Inflammatory macrophage treated with lipopolysaccharide for 1 hour (primary cell): Measurements from ENCODE around the gene TEAD3.

ENCODE experiments used
- DNase-seq, 2 donors: peaks; one replicate each; pipeline ENCODE4 v3.0.0-alpha.2; 2020 to 2022

The TEAD3 gene

DNA sequence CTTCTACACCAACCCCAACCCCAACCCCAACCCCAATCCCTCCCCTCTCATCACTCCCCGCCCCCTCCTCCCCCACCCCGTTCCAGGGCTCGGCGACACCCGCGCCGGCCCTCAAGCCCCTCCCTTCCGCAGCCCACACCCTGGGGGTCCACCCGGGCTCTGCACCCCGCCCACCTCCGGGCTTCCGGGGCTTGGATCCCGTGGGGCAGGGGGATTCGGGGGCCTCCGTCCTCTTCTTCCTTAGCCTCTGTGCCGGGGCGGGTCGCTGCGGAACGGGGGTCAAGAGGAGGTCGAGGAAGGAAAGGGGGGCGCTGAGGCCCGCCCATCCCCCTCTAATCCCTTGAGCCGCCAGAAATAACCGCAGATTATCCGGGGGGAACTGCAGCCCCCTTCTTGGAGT is 15.1 kb upstream of the TEAD3 start:
- DNase-seq: no peak

DNA sequence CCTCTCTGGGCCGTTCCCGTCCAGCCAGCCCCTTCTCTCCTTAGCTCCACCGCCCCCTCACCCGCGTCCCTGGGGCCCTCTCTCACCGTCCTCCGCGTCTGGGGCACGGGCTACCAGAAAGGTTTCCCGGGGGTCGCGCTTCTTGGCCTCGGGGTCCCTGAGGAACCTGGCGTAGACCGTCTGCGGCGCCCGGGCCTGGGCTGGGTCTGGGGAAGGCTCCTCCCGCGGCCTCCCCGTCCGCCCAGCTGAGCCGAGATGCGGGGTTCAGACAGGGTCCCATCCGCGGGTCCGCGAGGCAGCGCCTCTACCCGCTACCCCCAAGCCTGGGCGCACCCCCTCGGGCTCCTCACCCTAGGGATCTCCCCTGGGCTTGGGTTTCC is 14.7 kb upstream of the TEAD3 start:
- no peak for DNase-seq

DNA sequence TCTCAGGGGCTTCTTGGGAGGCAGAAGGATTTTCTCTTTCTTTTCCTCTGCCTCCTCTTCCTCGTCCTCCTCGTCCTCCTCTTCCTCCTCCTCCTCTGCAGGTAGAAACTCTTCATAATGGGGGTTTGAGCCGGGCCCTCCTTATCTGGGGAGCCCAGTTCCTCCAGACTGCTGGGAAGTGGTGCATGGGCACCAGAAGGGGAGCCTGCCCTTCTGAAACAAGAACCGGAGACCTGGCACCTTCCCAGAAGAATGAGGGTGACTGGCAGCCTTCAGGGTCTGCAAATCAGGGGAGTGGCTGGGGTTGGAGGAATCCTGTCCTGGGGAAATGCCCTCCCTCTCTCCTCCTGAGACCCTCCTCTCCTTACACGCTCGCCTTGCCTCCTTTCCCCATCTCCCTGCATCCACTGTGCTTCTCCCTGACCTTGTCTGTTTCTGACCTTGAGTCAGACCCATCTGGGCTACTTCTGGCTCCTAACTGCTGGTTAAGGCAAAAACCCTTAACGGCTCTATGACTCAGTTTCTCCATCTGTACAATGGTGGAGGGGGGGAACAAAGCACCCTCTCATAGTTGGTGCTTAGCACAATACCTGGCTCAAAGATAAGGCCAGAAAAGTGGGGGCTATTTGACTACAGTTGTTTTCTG is 14.2 kb upstream of the TEAD3 start:
- DNase-seq: no peak

DNA sequence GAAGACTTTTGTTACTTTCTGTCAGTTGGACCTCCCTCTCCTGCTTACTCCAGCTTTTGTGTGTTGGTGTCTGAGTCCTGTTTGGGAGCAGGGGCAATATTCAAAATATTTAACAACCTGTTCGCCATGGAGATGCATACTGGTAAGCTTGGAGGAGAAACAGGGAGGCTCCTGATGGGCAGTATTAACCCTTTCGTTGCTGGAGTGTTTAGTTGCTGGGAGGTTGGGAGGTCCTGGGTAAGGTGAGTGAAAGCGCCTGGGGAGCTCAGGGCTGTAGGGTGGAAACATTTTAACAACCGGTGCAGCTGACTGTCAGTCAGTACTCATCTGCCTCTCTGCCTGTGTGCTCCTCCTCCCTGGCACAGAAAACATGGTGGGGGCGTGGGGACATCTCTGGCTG is 11.7 kb upstream of the TEAD3 start:
- no peak for DNase-seq

DNA sequence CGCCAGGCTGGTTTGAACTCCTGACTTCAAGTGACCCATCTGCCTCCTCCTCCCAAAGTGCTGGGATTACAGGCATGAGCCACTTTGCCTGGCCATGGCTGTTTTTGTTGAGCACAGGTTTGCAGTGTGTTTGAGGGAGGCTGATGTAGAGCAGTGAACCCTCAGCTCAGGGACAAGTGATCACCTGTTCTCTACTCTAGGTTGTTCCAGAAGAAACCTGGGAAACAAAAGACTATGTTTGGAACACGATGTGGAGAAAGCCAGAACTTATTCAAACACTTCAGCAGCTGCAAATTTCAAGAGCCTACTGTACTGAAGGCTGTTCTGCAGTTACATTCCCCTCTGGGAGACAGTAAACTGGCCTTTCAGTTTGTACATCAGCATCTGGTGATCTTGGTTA is 11.1 kb upstream of the TEAD3 start:
- no peak for DNase-seq

DNA sequence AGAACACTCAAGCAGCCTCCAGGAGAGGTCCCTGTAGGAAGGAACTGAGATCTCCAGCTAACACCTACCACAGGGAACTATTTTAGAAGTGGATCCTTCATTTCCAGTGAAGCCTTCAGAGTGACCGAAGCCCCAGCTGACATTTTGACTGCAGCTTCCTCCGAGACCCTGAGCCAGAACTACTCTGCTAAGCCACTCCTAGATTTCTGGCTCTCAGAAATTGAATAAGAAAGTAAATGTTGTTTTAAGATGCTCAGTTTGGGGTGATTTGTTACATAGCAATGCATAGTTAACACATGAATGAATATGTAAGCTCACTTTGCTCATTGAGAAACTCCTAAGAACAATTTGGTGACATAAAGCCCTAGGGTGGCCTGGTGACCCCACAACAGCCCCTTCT is 10.3 kb upstream of the TEAD3 start:
- no peak for DNase-seq

DNA sequence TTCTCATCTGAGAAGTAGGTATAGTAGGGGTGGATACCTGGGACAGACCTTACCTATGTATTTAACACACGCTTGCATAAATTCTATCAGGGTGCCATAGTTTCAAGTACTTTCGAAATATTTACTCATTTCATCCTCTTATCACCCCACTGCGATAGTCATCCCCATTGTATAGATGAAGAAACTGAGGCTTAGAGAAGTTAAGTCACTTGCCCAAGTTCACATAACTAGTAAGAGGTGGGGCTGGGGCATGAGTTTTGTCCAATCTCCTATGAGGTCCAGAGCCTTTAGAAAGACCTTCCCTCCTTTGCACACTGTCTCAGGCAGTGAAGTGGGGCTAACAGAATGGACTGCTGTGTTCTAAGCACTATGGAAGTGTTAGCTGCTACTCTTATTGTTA is 9.7 kb upstream of the TEAD3 start:
- DNase-seq: no peak

DNA sequence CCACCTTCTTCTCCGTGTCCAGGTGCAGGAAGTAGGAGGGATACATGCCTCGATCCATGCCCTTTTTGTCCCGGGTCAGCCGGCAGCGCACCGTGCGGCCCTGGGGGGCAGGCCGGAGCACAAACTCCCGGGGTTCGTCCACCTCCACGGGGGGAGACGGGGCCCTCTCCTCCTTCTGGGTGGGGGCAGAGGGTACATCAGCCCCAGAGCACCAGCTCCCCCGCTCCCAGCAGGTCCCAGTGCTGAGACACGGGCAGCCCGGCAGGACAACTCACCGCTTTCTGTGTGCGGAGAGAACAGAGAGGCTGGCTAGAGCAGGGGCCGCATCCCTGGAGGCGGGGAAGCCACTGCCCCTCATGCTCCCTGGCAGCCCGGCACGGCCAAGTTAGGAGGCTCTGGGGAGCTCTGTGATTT is 9.1 kb upstream of the TEAD3 start:
- DNase-seq: no peak

DNA sequence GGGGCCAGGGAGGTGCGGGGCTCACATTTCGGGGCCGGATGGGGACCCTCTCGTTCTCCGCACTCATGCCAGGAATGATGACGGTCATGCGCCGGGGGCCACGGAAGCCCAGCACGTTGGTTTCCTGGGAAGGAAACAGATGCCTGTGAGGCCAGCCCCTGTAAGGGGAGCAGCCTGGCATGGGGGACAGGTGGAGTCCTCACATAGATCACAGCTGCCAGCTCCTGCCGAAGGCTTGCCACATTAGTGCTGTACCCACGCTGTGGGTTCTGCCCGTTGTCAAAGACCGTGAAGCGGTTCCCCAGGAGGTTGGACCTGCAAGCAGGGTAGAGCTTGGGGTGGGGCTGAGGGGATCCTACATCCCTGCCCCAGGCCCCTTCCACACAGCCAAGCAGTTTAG is 6.7 kb upstream of the TEAD3 start:
- no peak for DNase-seq

DNA sequence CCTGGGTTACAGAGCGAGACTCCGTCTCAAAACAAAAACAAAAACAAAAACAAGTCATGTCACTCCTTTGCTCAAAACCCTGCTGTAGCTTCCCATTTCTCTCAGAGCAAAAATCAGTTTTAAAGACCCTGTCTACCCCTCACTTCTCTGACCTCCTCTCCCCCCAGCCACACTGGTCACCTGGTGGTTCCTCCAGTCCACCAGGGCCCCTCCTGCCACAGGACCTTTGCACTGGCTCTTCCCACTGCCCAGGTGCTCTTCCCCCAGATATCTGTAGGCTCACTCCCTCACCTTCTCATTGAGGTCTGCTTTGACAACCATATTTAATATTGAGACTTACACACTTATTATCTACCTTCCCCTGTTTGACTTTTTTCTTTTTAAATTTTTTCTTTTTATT is 4.9 kb upstream of the TEAD3 start:
- no peak for DNase-seq

DNA sequence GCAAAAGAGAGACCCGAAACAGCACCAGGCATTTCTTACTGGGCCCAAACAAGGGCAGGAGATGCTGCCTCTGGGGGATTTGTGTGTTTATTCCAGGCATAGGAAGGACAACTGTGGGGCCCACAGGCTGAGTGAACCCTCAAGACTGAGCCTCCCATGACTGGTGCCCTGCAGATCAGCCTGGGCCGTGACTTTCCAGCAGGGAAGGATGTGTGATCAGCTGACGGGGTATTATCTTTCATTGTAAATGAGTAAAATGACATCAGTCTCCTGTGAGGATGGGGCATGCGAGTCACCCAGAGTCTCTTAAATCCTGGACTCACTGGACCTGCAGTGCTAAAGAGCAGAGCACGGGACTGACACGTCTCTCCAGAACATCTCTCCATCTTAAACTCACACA is 3.9 kb upstream of the TEAD3 start:
- DNase-seq: peak in 1 of 2 donors; percentile 31

DNA sequence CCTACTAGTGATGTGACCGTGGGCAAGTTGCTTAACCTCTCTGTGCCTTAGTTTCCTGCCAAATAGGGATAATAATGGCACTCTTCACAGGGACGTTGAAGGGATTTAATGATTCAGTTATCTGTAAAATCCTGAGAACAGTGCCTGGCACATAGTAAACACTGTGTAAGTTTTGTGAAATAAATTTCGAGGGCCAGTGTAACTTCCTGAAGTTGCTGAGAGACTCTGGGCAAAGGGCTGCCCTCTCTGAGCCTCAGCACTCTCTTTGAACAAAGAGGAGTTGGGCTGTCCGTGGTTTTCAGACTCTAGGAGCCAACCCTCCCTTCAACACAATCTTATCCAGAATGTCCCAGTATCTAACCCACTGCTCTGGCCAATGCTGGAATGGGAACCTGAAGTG is 2.5 kb upstream of the TEAD3 start:
- DNase-seq: no peak

DNA sequence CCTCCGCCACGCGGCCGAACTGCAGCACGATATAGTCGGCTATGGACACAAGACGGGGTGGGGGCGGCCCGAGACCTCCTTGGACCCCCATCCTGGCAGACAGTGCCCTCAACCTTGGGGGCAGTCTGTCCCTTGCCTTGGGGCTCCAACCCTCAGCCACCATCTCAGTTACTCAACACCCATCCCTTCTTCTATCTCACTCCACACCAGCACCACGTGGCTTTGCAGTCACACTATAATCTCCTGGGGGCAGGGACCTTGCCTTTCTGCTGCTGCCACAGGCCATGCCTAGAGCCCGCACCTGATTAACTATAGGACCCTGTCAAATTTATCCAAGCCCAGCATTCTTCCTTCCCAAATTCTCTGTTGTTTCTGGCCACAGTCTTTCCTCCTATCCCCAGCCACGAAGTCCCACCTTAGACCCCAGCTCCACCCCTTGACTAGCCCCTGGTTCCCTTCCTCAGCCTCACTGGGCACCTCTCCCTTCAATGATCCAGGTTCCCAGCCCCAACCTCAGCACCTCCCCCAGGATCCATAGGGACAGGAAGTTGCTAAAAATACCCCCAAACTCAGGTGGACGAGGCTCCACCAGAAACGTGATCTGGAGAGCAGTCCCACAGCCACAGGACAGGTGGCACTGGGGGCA is 1.7 kb upstream of the TEAD3 start:
- no peak for DNase-seq

DNA sequence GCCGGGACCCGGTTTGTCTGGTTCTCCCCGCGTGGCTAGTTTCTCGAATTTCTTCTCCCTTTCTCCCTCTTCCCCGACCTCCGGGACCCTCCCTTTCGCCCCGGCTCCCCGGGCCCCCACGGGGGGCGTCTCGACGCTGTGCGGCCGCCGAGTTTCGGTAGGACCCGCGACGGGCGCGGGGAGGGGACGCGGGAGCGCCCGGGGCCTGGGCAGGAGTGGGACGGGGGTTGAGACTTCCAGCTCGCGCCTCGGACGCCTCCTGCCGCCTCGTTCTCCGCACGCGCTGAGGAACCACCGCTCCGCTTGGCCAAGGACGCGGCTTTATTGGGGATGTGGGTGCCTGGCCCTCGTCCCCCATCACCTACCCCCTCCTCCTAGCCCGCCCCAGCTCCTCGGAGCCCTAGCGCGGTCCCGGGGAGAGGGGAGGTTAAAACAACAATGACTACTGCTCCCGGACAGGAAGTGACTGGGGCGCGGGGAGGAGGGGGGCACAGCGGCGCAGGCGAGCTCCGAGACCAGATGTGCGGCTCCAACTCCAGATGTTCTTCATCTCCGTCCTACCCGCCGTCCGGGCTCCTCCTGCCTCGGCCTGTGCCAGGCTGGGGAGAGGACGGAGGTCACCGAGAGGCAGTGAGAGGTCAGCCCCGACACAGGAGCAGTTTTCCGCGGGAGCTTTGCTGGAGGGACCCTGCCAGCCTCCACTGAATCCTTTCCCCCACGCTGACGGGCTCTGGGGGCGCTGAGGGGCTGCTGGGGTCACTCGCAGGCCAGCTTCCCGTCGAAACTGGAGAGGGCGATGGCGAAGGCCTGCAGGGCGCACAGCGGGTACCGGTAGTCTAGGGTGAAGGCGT is 917 bp upstream of the TEAD3 start:
- peak in 1 of 2 donors; percentile 11 for DNase-seq

DNA sequence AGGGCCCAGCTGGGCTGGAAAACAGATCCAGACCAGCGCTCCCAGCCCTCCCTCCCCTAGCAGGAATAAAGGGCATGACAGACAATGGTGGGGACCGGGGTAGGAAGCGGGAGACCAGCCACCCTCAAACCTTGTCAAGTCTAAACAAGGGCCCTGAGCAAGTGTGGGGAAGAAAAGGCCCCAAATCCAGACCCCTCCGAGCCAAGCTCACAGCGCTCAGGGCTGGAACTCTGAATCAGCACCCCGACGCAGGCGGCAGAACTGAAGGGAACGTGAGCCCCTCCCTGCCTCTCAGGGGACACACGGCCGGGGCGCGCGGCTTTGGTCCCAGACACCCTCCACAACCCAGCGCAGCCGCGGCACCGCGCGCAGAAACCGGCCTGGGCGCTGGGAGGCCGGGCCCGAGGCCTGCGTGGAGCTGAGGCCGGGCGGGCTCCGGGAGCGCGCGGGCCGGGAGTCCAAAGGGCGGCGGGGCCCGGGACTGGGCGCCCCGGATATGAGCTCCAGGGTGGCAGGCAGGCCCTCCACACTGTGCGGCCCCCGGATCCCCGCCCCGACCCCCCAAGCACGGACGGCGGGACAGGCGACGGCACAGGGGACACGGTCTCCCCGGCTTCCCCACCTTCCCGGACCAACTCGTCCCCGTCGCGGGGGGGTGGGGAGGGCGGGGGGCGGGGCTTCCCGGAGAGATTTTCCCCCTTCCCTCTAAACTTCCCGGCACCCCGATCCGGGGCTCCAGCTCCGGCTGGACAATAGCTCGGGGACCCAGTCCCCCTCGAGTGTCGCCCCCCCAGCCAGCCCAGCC is 641 bp downstream of the TEAD3 start:
- DNase-seq: no peak

DNA sequence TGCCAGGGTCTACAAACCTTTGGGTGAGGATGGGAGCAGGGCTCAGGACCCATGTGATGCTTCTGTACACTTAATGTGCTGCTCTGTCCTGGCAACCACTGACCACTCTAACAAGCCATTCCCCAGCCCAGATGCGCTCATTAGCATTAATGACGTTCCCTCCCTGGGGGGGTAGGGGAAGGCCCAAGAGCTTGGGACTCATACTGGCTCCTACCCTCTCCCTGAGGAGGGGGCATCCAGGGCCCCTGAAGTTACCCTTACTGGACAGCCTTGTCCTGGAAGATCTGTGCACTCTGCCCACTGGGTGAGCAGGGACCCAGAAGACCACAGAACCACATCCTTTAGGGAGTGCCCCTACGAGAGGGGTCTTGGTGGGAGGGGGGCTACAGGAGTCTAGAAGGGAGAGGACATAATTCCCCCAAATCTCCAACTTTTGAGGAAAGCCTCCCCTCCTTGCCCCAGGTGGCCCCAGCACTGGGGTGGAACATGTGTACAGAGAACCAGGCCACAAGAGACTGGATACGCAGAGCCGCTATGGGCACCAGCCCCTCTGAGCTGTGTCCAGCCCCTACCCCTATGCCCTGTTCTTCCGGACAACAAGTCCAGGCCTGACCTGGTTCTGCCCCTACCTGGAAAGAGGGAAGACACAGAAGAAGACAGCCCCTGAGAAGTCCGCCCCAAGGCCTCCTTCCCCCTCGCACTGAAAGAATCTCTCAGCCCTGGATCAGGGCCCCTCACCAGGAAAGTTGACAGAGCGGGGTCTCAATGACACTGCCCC is 1.4 kb downstream of the TEAD3 start:
- no peak for DNase-seq

DNA sequence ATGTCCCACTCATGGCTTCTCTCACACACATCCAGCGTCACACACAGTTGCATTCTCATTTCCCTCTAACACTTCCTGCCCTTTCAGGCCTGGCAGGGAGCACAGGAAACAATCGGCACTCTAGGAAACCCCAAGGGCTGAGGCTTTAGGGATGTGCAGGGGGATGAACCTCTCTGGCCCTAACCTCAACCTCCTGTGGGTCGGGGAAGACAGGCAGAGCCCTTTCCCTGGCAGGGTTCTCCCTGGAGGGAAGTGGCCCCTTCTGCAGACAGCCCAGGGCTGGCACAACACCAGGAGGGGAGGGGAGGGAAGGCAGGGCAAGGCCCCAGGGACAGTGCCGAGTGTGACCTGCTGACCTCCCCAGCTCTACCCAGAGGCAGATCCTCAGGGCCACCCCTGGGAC is 2.7 kb downstream of the TEAD3 start:
- DNase-seq: peak; percentile 76 to 79

DNA sequence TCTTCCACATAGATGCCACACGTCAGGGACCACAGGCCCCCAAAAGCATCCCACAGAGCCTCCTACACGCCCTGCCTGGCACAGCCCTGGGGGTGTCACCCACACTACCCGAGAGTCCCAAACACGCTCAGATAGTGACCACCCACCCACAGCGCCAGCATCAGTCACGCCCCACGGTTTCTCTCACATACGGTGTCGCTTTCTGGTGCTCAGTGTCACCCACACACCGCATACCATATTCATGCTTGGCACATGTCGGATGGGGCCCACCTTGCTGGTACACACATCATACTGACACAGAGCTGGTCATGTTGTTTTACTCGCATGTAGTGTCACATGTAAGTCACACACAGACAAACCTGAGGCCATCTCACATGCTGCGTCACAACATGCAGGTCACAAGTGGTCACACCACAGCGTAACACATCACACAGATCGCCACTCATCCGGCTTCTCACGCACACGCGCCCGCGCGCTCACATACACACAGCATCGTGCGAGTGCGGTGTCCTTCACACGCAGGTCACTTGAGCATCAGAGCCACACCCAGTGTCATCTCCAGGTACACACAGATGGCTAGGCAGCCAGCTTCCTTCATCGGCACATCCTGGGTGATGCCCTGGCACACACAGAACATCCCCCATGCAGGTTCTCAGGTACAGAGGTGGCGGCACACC is 3.4 kb downstream of the TEAD3 start:
- no peak for DNase-seq

DNA sequence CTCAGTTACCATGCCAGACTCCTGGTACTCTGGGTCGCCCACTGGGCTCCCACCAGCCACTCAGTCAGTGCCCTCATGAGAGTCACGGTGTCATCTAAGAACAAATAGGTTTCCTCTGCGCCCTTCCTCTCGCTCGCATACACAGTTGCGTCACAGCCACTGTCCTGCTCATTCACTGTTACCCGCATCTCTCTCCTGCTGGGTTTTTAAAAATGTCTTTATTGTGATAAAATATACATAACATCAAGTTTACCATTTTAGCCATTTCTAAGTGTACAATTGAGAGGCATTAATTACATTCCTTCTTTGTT is 4.0 kb downstream of the TEAD3 start:
- DNase-seq: peak; percentile 16 to 39

DNA sequence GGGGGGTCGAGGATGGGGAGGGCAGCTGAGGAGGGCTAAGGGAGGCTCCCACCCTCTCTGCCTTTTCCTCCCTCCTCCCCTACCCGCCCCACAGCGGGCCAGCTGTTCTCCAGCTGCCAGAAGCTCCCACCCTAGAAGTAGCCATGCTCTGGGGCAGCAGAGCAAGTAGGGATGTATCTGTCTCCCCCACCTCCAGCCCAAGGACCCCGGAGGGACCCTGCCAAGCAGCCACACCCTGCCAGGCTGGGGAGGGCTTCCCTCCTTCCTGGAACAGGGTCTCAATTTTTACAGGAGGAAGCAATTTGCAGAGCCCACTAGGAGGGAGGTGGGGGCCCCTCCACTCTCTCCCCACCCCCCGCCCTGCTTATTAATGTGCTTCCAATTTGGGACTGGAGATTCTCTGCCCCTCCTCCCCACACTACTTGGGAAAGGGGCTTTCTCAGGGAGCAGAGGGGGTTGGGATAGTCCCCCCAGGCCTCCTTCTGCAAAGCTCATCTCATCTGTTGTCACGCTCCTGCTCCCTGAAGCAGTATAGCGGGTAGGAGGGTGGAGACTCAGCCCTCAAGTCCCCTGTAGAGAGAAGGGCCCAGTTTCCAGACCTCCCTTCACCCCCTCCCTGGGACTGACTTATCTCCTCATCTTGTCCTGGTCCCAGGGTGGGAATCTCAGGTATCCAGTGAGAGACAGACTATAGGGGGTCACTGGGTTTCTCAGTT is 4.5 kb downstream of the TEAD3 start:
- no peak for DNase-seq

DNA sequence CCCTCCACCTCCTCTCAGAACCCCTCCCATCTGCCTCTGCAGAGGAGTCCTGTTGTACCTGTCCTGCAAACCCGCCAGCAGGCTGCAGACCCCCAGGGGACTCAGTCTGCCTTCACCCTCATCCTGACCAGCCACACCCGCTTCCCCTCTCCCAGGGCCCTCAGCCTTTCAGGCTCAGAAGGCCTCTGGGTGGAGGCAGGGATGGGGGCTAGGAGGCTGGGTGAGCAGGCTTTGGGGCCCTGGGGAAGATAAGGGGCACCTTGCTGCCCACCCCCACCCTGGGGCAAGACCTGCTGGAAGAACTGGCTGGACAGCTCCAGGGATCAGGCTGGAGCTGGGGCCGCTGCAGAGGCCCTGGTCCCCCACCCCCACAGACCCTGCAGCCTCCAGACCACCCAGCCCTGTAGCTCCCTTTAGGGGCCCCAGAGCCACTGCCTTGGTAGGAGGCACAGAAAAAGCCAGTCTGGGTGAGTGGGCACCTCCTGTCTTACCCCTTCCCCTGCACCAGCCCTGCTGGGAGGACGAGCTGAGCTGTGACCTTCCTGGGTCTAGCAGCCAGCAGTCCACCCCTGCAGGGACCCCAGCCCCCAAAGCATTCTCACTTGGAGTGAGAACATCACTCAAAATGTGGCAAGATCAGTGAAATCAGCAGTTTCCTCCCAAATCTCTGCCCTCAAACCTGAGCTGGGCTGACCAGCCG is 5.2 kb downstream of the TEAD3 start:
- no peak for DNase-seq
